GM12865 (cell line): ENCODE data around the gene SCUBE3.

Source experiments
- DNase-seq: peaks from one replicate; pipeline ENCODE4 v3.0.0; 2010; ENCODE audit warnings: low read depth
- H3K4me3 ChIP-seq: 2 replicates; pipeline ENCODE4 v1.5.1; 2011; ENCODE audit warnings: mild to moderate bottlenecking, low read depth, low read length, control low read depth
- TF ChIP-seq, protein P1 (sequence below): IDR thresholded peaks from 2 replicates; pipeline ENCODE4 v1.5.1; 2011; ENCODE audit warnings: low read length, control low read depth, low read depth, inconsistent platforms; ENCODE audit not compliant: insufficient read depth; ENCODE audit errors: missing control alignments

SCUBE3 gene

GRCh38 chr6:35185302-35185681 lies 28.5 kb upstream of the SCUBE3 start:
- no peak for DNase-seq
- TF ChIP-seq, protein P1, sequence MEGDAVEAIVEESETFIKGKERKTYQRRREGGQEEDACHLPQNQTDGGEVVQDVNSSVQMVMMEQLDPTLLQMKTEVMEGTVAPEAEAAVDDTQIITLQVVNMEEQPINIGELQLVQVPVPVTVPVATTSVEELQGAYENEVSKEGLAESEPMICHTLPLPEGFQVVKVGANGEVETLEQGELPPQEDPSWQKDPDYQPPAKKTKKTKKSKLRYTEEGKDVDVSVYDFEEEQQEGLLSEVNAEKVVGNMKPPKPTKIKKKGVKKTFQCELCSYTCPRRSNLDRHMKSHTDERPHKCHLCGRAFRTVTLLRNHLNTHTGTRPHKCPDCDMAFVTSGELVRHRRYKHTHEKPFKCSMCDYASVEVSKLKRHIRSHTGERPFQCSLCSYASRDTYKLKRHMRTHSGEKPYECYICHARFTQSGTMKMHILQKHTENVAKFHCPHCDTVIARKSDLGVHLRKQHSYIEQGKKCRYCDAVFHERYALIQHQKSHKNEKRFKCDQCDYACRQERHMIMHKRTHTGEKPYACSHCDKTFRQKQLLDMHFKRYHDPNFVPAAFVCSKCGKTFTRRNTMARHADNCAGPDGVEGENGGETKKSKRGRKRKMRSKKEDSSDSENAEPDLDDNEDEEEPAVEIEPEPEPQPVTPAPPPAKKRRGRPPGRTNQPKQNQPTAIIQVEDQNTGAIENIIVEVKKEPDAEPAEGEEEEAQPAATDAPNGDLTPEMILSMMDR: no peak

GRCh38 chr6:35185971-35186370 lies 27.8 kb upstream of the SCUBE3 start:
- TF ChIP-seq, protein P1: no peak
- no peak overlapping the region for H3K4me3 ChIP-seq
- no peak for DNase-seq

More at GRCh38 chr6:35185302-35185681, 28.5 kb upstream of the SCUBE3 start:
- no peak overlapping the region for H3K4me3 ChIP-seq

GRCh38 chr6:35186571-35186970 lies 27.2 kb upstream of the SCUBE3 start:
- no peak for DNase-seq
- TF ChIP-seq, protein P1: no peak
- H3K4me3 ChIP-seq: no peak overlapping the region

DNA sequence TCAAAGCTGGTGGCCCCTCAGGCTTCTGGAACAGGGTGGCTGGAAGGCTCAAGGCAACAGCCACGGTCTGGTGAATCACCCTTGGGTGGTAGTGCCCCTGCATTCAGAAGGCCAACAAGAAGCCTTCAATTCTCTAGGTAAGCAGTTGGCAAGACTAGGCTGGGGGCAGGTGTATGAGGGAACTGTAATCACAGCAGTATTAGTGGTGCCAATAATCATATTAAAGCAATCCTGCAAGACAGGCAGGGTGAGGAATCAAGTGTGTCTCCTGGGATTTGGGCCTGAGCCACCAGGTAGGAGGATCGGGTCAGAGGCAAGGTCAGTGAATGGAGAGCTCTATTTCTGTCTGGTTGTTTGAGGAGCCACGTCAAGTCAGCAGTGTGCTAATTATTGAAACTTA lies 24.9 kb upstream of the SCUBE3 start:
- TF ChIP-seq, protein P1: no peak
- no peak for DNase-seq
- no peak overlapping the region for H3K4me3 ChIP-seq

DNA sequence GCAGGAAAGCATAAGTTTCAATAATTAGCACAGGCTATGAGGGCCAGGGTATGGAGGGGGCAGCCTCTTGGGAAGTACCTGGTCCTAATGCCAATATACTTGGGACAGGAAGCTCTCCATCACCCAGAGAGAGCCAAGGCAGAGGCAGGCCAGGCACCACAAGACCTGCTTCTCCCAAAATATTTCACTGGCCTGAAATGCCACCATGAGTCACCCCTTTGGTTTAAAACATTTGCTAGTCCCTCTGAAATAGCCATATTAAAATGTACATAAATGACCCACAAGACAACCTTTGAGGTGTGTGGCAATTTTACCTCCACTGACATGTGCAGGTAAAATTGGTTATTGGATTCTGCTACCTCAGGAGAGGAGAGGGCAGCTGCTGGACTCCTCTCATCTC lies 23.4 kb upstream of the SCUBE3 start:
- no peak for DNase-seq
- no peak overlapping the region for H3K4me3 ChIP-seq
- TF ChIP-seq, protein P1: no peak

- no peak overlapping the region for H3K4me3 ChIP-seq
- no peak for DNase-seq
- TF ChIP-seq, protein P1: no peak
These were observed 21.9 kb upstream of the SCUBE3 start for GRCh38 chr6:35191889-35192288.

DNA sequence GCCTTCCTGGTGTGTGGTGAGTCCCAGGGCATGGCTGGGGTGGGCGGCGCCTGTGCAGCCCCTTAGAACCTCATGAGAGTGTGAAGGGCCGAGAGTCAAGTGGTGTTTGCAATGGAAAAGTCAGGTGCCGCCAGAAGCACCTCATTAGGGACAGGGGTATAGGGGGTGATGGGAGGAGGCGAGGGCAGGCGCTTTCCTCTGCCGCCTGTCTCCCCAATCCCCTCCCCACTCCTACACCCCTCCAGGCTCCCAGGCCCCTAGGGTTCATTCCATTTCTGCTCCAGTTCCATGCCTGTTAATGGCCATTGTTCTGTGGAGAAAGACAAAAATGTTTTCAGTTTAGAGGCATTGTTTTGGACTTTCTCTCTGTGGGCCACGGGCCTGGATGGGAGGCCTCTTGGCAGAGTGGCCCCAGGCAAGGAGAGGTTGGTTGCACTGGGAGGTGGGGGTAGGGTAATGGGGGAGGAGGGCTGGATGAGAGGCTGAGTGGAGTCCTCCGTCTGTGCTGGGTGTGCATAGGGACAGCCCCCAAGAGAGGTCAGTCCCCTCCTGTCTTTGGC lies 21.4 kb upstream of the SCUBE3 start:
- DNase-seq: no peak

More for the DNA sequence above, 21.4 kb upstream of the SCUBE3 start:
- no peak overlapping the region for H3K4me3 ChIP-seq
- TF ChIP-seq, protein P1: no peak
